GM18873 (cell line): ENCODE data around the gene IQGAP2.
"Not testable (repeated sequence)": the region's sequence is repeated elsewhere in the genome, so short reads cannot be mapped to it uniquely, and the experiment has no call there.

Source experiments
- ATAC-seq: cut with Tn5 transposase; IDR thresholded peaks from one replicate; pipeline ENCODE4 v1.9.1; 2021; ENCODE audit warnings: mild to moderate bottlenecking, moderate library complexity, moderate number of reproducible peaks; ENCODE audit not compliant: unreplicated experiment, low FRiP score

IQGAP2 gene

GRCh38 chr5:76406673-76407072 is 3.6 kb downstream of the IQGAP2 start:
- ATAC-seq, result no peak

GRCh38 chr5:76408104-76408654 is 5.1 kb downstream of the IQGAP2 start:
- ATAC-seq, result no peak

GRCh38 chr5:76412511-76412910 is 9.4 kb downstream of the IQGAP2 start:
- ATAC-seq, result no peak

- ATAC-seq, result no peak
Observed at GRCh38 chr5:76413746-76414145, 10.7 kb downstream of the IQGAP2 start.

GRCh38 chr5:76414788-76415187 is 11.7 kb downstream of the IQGAP2 start:
- no peak for ATAC-seq

- ATAC-seq, result no peak
Observed at GRCh38 chr5:76415855-76416254, 12.8 kb downstream of the IQGAP2 start.

GRCh38 chr5:76419597-76420298 is 16.7 kb downstream of the IQGAP2 start:
- ATAC-seq, result no peak

GRCh38 chr5:76422227-76422626 is 19.1 kb downstream of the IQGAP2 start:
- ATAC-seq, result no peak

- ATAC-seq, result no peak
Observed at GRCh38 chr5:76422742-76423141, 19.7 kb downstream of the IQGAP2 start.

GRCh38 chr5:76425146-76425545 is 22.1 kb downstream of the IQGAP2 start:
- ATAC-seq, result no peak

- no peak for ATAC-seq
Observed at GRCh38 chr5:76425928-76426804, 23.1 kb downstream of the IQGAP2 start.

GRCh38 chr5:76427206-76428140 is 24.4 kb downstream of the IQGAP2 start:
- ATAC-seq, result no peak

GRCh38 chr5:76428550-76428949 is 25.5 kb downstream of the IQGAP2 start:
- not testable (repeated sequence) for ATAC-seq

GRCh38 chr5:76433261-76433660 is 30.2 kb downstream of the IQGAP2 start:
- no peak for ATAC-seq

- ATAC-seq, result not testable (repeated sequence)
Observed at GRCh38 chr5:76437507-76437906, 34.4 kb downstream of the IQGAP2 start.

GRCh38 chr5:76438025-76438424 is 34.9 kb downstream of the IQGAP2 start:
- no peak for ATAC-seq

GRCh38 chr5:76439201-76439600 is 36.1 kb downstream of the IQGAP2 start:
- ATAC-seq, result no peak

- no peak for ATAC-seq
Observed at GRCh38 chr5:76439929-76440328, 36.8 kb downstream of the IQGAP2 start.

GRCh38 chr5:76441101-76441500 is 38.0 kb downstream of the IQGAP2 start:
- ATAC-seq, result no peak

GRCh38 chr5:76441890-76442673 is 39.0 kb downstream of the IQGAP2 start:
- ATAC-seq, result no peak
